Measurements from ENCODE around the gene BEX3.

Gene BEX3

GRCh38 chrX:103417370-103417769, 41.0 kb downstream of the BEX3 start:
- TF ChIP-seq TAF1 (IDR thresholded peaks at IDR 0.05; ENCODE audit: borderline replicate concordance, insufficient read depth, low read length), result no peak
- no peak for TF ChIP-seq SIN3A (IDR thresholded peaks at IDR 0.05; ENCODE audit: borderline replicate concordance, insufficient read depth, low read length)
- no peak for TF ChIP-seq REST (IDR thresholded peaks at IDR 0.05; ENCODE audit: insufficient read depth in 1 of 2, low read depth in 2 of 2, low read length in 2 of 2)
- no peak for TF ChIP-seq POLR2AphosphoS5 (IDR thresholded peaks at IDR 0.05; ENCODE audit: low read depth, low read length)
- TF ChIP-seq FOXP2 (optimal IDR thresholded peaks at IDR 0.05; ENCODE audit: borderline replicate concordance, extremely low read depth, extremely low read length, insufficient read depth), result no peak

GRCh38 chrX:103417933-103418332, 41.6 kb downstream of the BEX3 start:
- TF ChIP-seq POLR2AphosphoS5 (IDR thresholded peaks at IDR 0.05; ENCODE audit: low read depth, low read length) (no peak), REST (IDR thresholded peaks at IDR 0.05; ENCODE audit: insufficient read depth in 1 of 2, low read depth in 2 of 2, low read length in 2 of 2) (no peak), SIN3A (IDR thresholded peaks at IDR 0.05; ENCODE audit: borderline replicate concordance, insufficient read depth, low read length) (no peak), FOXP2 (optimal IDR thresholded peaks at IDR 0.05; ENCODE audit: borderline replicate concordance, extremely low read depth, extremely low read length, insufficient read depth) (no peak), TAF1 (IDR thresholded peaks at IDR 0.05; ENCODE audit: borderline replicate concordance, insufficient read depth, low read length) (no peak)

- TF ChIP-seq TAF1 (IDR thresholded peaks at IDR 0.05; ENCODE audit: borderline replicate concordance, insufficient read depth, low read length) (no peak), POLR2AphosphoS5 (IDR thresholded peaks at IDR 0.05; ENCODE audit: low read depth, low read length) (no peak), REST (IDR thresholded peaks at IDR 0.05; ENCODE audit: insufficient read depth in 1 of 2, low read depth in 2 of 2, low read length in 2 of 2) (no peak), SIN3A (IDR thresholded peaks at IDR 0.05; ENCODE audit: borderline replicate concordance, insufficient read depth, low read length) (no peak), FOXP2 (optimal IDR thresholded peaks at IDR 0.05; ENCODE audit: borderline replicate concordance, extremely low read depth, extremely low read length, insufficient read depth) (no peak)
Measured at GRCh38 chrX:103418811-103419340, 42.5 kb downstream of the BEX3 start.

- TF ChIP-seq FOXP2 (optimal IDR thresholded peaks at IDR 0.05; ENCODE audit: borderline replicate concordance, extremely low read depth, extremely low read length, insufficient read depth) (no peak), POLR2AphosphoS5 (IDR thresholded peaks at IDR 0.05; ENCODE audit: low read depth, low read length) (no peak), REST (IDR thresholded peaks at IDR 0.05; ENCODE audit: insufficient read depth in 1 of 2, low read depth in 2 of 2, low read length in 2 of 2) (no peak), SIN3A (IDR thresholded peaks at IDR 0.05; ENCODE audit: borderline replicate concordance, insufficient read depth, low read length) (no peak), TAF1 (IDR thresholded peaks at IDR 0.05; ENCODE audit: borderline replicate concordance, insufficient read depth, low read length) (no peak)
Measured at GRCh38 chrX:103423955-103424638, 47.8 kb downstream of the BEX3 start.
